IMR-90 (cell line): ENCODE measurements around the gene DSCAML1. TPM values are rescaled to one million over a fixed set of nuclear protein-coding genes. Genes with fewer than 3 reads are reported as not detected.

Source experiments
- ATAC-seq: fragments of 200-7000 bp; cut with Tn5 transposase; 2 replicates; pipeline ENCODE4 v1.9.1; 2020; ENCODE audit warnings: low read depth, mild to moderate bottlenecking, moderate library complexity
- BruUV-seq: library from RNA; stranded (reverse); fragments of 400-500 nt; replicated peaks from 2 replicates; lab custom pipeline; 2021; lab: Mats Ljungman, UMichigan
- CTCF ChIA-PET: fragments of 300-600 bp; formaldehyde crosslinking; extraction: SDS; loops from one replicate; lab custom pipeline; 2021; ENCODE audit warnings: antibody characterized with exemption; lab: Yijun Ruan, JAX
- POLR2A ChIA-PET: fragments of 300-600 bp; sonication (Branson Sonifier 250); formaldehyde crosslinking; loops from one replicate; lab custom pipeline; 2022; ENCODE audit warnings: antibody characterized with exemption; ENCODE audit not compliant: unreplicated experiment; lab: Charles Lee
- DNase-seq: peaks from one replicate; pipeline ENCODE4 v3.0.0; 2013
- H2AFZ ChIP-seq: replicated peaks from 2 replicates; pipeline ENCODE3; 2013; ENCODE audit warnings: low read length, mild to moderate bottlenecking; ENCODE audit not compliant: poor library complexity
- H2AK5ac ChIP-seq: 2 replicates; pipeline ENCODE4 v1.6.1; 2013; ENCODE audit warnings: low read depth, low read length, inconsistent platforms
- H2AK9ac ChIP-seq: replicated peaks from 2 replicates; pipeline ENCODE3; 2013; ENCODE audit warnings: mild to moderate bottlenecking, low read depth, low read length, moderate library complexity; ENCODE audit not compliant: poor library complexity
- H2BK120ac ChIP-seq: 2 replicates; pipeline ENCODE4 v1.6.1; 2013; ENCODE audit warnings: low read depth, low read length, inconsistent platforms
- H2BK15ac ChIP-seq: 3 replicates; pipeline ENCODE4 v1.6.1; 2013; ENCODE audit warnings: low read depth, low read length, inconsistent platforms
- H2BK20ac ChIP-seq: 2 replicates; pipeline ENCODE4 v1.6.1; 2013; ENCODE audit warnings: low read depth, mild to moderate bottlenecking, inconsistent platforms, low read length, moderate library complexity
- H2BK5ac ChIP-seq: 2 replicates; pipeline ENCODE4 v1.6.1; 2013; ENCODE audit warnings: mild to moderate bottlenecking, low read depth, low read length, inconsistent platforms; ENCODE audit not compliant: poor library complexity, severe bottlenecking
- H3K14ac ChIP-seq: replicated peaks from 2 replicates; pipeline ENCODE4 v1.6.1; 2013; ENCODE audit warnings: low read depth, low read length, inconsistent platforms
- H3K18ac ChIP-seq: 2 replicates; pipeline ENCODE4 v1.6.1; 2013; ENCODE audit warnings: low read depth, low read length, control low read depth
- H3K23ac ChIP-seq: 2 replicates; pipeline ENCODE4 v1.6.1; 2013; ENCODE audit warnings: low read depth, low read length, inconsistent platforms
- H3K27ac ChIP-seq: 2 replicates; pipeline ENCODE4 v1.5.1; 2013; ENCODE audit warnings: mild to moderate bottlenecking, control low read depth, low read length; ENCODE audit not compliant: insufficient read depth
- H3K27me3 ChIP-seq: 2 replicates; pipeline ENCODE4 v1.6.1; 2013; ENCODE audit warnings: low read length; ENCODE audit not compliant: control insufficient read depth, insufficient read depth
- H3K36me3 ChIP-seq: 2 replicates; pipeline ENCODE4 v1.6.1; 2013; ENCODE audit warnings: low read length, mixed read lengths; ENCODE audit not compliant: control insufficient read depth, insufficient read depth
- H3K4ac ChIP-seq: 2 replicates; pipeline ENCODE4 v1.6.1; 2013; ENCODE audit warnings: low read depth, low read length, inconsistent platforms
- H3K4me1 ChIP-seq: 2 replicates; pipeline ENCODE4 v1.6.1; 2013; ENCODE audit warnings: low read length, mixed read lengths; ENCODE audit not compliant: control insufficient read depth, insufficient read depth
- H3K4me2 ChIP-seq: 2 replicates; pipeline ENCODE4 v1.6.1; 2013; ENCODE audit warnings: low read depth, mild to moderate bottlenecking, control low read depth, low read length, moderate library complexity
- H3K4me3 ChIP-seq: 2 replicates; pipeline ENCODE4 v1.5.1; 2013; ENCODE audit warnings: low read depth, mild to moderate bottlenecking, control low read depth, low read length, moderate library complexity; ENCODE audit not compliant: insufficient read depth
- H3K56ac ChIP-seq: 2 replicates; pipeline ENCODE4 v1.6.1; 2013; ENCODE audit warnings: low read length, inconsistent platforms; ENCODE audit not compliant: insufficient read depth; ENCODE audit errors: extremely low read depth
- H3K79me1 ChIP-seq, 2 experiments: 2 replicates each; pipeline ENCODE4 v1.6.1; 2013; ENCODE audit warnings: low read length in 2 of 2, inconsistent platforms in 1 of 2, low read depth in 1 of 2
- H3K9ac ChIP-seq: 2 replicates; pipeline ENCODE4 v1.6.1; 2013; ENCODE audit warnings: low read depth, low read length, control low read depth
- H3K9me1 ChIP-seq: 2 replicates; pipeline ENCODE4 v1.6.1; 2013; ENCODE audit warnings: low read length, inconsistent platforms; ENCODE audit not compliant: insufficient read depth
- H3K9me3 ChIP-seq: 2 replicates; pipeline ENCODE4 v1.6.1; 2013; ENCODE audit warnings: low read length; ENCODE audit not compliant: control insufficient read depth, insufficient read depth
- H4K20me1 ChIP-seq: 2 replicates; pipeline ENCODE4 v1.6.1; 2013; ENCODE audit warnings: low read length, inconsistent platforms; ENCODE audit not compliant: insufficient read depth
- H4K5ac ChIP-seq: 2 replicates; pipeline ENCODE4 v1.6.1; 2013; ENCODE audit warnings: mild to moderate bottlenecking, low read depth, low read length, control low read depth
- H4K8ac ChIP-seq, 2 experiments: 2 replicates each; pipeline ENCODE4 v1.6.1; 2013; ENCODE audit warnings: low read depth in 2 of 2, low read length in 2 of 2, control low read depth in 1 of 2, inconsistent platforms in 1 of 2
- H4K91ac ChIP-seq: 2 replicates; pipeline ENCODE4 v1.6.1; 2013; ENCODE audit warnings: low read depth, low read length, inconsistent platforms; ENCODE audit not compliant: insufficient read depth
- BHLHE40 ChIP-seq: fragments of 150-350 bp; IDR thresholded peaks from 2 replicates; pipeline ENCODE4 v1.6.1; 2016; ENCODE audit warnings: mild to moderate bottlenecking, low read depth, low read length
- CEBPB ChIP-seq: IDR thresholded peaks from 2 replicates; pipeline ENCODE4 v1.6.1; 2012; ENCODE audit warnings: low read depth, low read length, improper control_type of control experiment
- CHD1 ChIP-seq: IDR thresholded peaks from 2 replicates; pipeline ENCODE4 v1.6.1; 2012; ENCODE audit warnings: low read depth, low read length, improper control_type of control experiment
- FOS ChIP-seq: fragments of 150-350 bp; IDR thresholded peaks from 2 replicates; pipeline ENCODE4 v1.6.1; 2016; ENCODE audit warnings: low read depth, low read length
- MAFK ChIP-seq: IDR thresholded peaks from 2 replicates; pipeline ENCODE4 v1.6.1; 2012; ENCODE audit warnings: low read depth, low read length, improper control_type of control experiment
- MAZ ChIP-seq: IDR thresholded peaks from 2 replicates; pipeline ENCODE4 v1.6.1; 2012; ENCODE audit warnings: low read depth, mild to moderate bottlenecking, low read length, improper control_type of control experiment, moderate library complexity, borderline replicate concordance
- MXI1 ChIP-seq: IDR thresholded peaks from 2 replicates; pipeline ENCODE4 v1.6.1; 2012; ENCODE audit warnings: low read depth, mild to moderate bottlenecking, low read length, moderate library complexity, borderline replicate concordance
- NFE2L2 ChIP-seq: fragments of 150-350 bp; IDR thresholded peaks from 2 replicates; pipeline ENCODE4 v1.6.1; 2016; ENCODE audit warnings: low read depth, mild to moderate bottlenecking, low read length
- RCOR1 ChIP-seq: IDR thresholded peaks from 2 replicates; pipeline ENCODE4 v1.6.1; 2012; ENCODE audit warnings: mild to moderate bottlenecking, low read length, improper control_type of control experiment; ENCODE audit not compliant: insufficient replicate concordance
- RFX5 ChIP-seq: IDR thresholded peaks from 2 replicates; pipeline ENCODE4 v1.8.0; 2012; ENCODE audit warnings: low read depth, mild to moderate bottlenecking, low read length, moderate library complexity
- SMC3 ChIP-seq: fragments of 150-350 bp; IDR thresholded peaks from 2 replicates; pipeline ENCODE4 v1.6.1; 2016; ENCODE audit warnings: low read depth, mild to moderate bottlenecking, antibody characterized with exemption, low read length, moderate library complexity
- WGBS, 2 experiments: methylation state at CpG; one replicate each; pipeline versions ENCODE4 v1.1.5 to v1.1.7; 2013; ENCODE audit warnings: missing lambda C conversion rate in 2 of 2; ENCODE audit not compliant: insufficient read length in 1 of 2; ENCODE audit errors: extremely low coverage in 2 of 2; 5-methylcytosine and 5-hydroxymethylcytosine counted together
- dilution Hi-C: fragments of 300-500 bp; cut with HindIII; formaldehyde crosslinking; loops from one replicate; pipeline ENCODE4 v1.14.3; 2018; ENCODE audit warnings: low sequenced_read_pairs; ENCODE audit not compliant: unreplicated experiment
- in situ Hi-C: fragments of 300-500 bp; cut with MboI; formaldehyde crosslinking; loops from 3 replicates; pipeline ENCODE4 v1.14.3; 2019; ENCODE audit warnings: low sequenced_read_pairs, inconsistent platforms, mixed read lengths
- intact Hi-C: fragments of 100-400 bp; cut with micrococcal nuclease; formaldehyde crosslinking; loops from 2 replicates; pipeline ENCODE4 v1.10.0; 2022
- polyA plus RNA-seq, 3 experiments: library from polyadenylated mRNA; depleted of rRNA; stranded (reverse); fragments of >200 nt; gene quantifications; 2 replicates each; pipeline ENCODE4 v1.2.3, GENCODE V29; 2012; ENCODE audit warnings: low replicate concordance in 1 of 3
- total RNA-seq: library from RNA; depleted of rRNA; stranded (reverse); fragments of >200 nt; gene quantifications from 2 replicates; pipeline ENCODE4 v1.2.3, GENCODE V29; 2012
- TF ChIP-seq, protein P1 (sequence below): fragments of 150-350 bp; IDR thresholded peaks from 2 replicates; pipeline ENCODE4 v1.6.1; 2016; ENCODE audit warnings: low read depth, mild to moderate bottlenecking, low read length, moderate library complexity, borderline replicate concordance

DSCAML1 gene
- total and polyA plus RNA-seq, 2 of the 4 experiments (the other 2 are of a cell fraction), result not detected

DNA sequence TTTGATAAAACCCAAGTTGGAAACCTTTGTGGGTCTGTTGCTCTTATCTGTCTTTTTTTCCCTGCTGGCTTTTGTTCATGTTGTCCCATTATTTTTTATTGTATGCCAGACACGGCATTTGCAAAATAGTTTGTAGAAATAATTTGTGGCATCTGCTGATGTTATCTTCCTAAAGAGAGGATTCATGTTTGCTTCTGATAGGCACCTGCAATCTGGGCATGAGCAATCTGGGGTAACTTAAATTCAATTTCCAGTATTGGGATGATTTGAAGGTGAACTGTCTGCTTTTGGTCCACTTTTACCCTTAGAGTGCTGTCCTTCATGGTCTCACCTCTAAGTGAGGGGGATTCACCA lies 342.5 kb downstream of the DSCAML1 start:
- WGBS, 2 experiments, result no CpG with 5 or more reads among the region's 1 CpG
- Histone ChIP-seq H4K5ac (no peak overlapping the region), H2AFZ (no peak overlapping the region), H3K36me3 (no peaks in the 10 kb centered on the region), H3K4ac (no peak overlapping the region), H2AK5ac (no peak overlapping the region), H2BK5ac (no peak overlapping the region), H3K23ac (no peak overlapping the region), H3K27ac (no peak overlapping the region), H3K4me2 (no peak overlapping the region), H4K20me1 (no peaks in the 10 kb centered on the region), H3K79me1 (no peaks in the 10 kb centered on the region), H3K9me3 (no peaks in the 10 kb centered on the region; the same call in 1 of the 2 replicates), H3K14ac (no peak overlapping the region), H3K18ac (no peak overlapping the region), H2BK15ac (no peak overlapping the region), H3K4me1 (no peaks in the 10 kb centered on the region), H3K9ac (no peak overlapping the region), H2BK120ac (no peak overlapping the region), H2BK20ac (no peak overlapping the region), H3K56ac (no peak overlapping the region), H4K91ac (no peak overlapping the region), H2AK9ac (no peak overlapping the region), H3K4me3 (no peak overlapping the region), H3K27me3 (peaks cover 15% of the 10 kb centered on the region), H3K9me1 (no peaks in the 10 kb centered on the region), H4K8ac (no peak overlapping the region)
- dilution Hi-C loops (no loop called here), intact Hi-C loops (no loop called here), in situ Hi-C loops (no loop called here)
- DNase-seq, result no peak
- ChIA-PET CTCF (no interaction called here), POLR2A (no interaction called here)
- no peak for TF ChIP-seq RFX5
- TF ChIP-seq CEBPB, result no peak
- TF ChIP-seq RCOR1, result no peak
- no peak for TF ChIP-seq MAFK
- TF ChIP-seq BHLHE40, result no peak
- TF ChIP-seq MXI1, result no peak
- TF ChIP-seq CHD1, result no peak
- no peak for TF ChIP-seq FOS
- TF ChIP-seq NFE2L2, result no peak
- TF ChIP-seq, protein P1, sequence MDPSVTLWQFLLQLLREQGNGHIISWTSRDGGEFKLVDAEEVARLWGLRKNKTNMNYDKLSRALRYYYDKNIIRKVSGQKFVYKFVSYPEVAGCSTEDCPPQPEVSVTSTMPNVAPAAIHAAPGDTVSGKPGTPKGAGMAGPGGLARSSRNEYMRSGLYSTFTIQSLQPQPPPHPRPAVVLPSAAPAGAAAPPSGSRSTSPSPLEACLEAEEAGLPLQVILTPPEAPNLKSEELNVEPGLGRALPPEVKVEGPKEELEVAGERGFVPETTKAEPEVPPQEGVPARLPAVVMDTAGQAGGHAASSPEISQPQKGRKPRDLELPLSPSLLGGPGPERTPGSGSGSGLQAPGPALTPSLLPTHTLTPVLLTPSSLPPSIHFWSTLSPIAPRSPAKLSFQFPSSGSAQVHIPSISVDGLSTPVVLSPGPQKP, result no peak
- no peak for TF ChIP-seq SMC3
- no peak for TF ChIP-seq MAZ
- no TSS peak for BruUV-seq
- no peak for ATAC-seq
